ENCODE results near the gene VWA5B2. TPM values are rescaled to one million over a fixed set of nuclear protein-coding genes. Genes with fewer than 3 reads are reported as not detected.

The VWA5B2 gene
- 2.2 TPM for polyA plus RNA-seq (ENCODE audit: insufficient read length)
- long read RNA-seq, donor 1, result 0 reads
- long read RNA-seq, donor 2, partial matches to known transcripts, result 24 of 31 reads
- long read RNA-seq, donor 2, other reads (novel, unspliced or antisense), result 7 of 31 reads
- long read RNA-seq, donor 3, partial matches to known transcripts, result 28 of 37 reads
- long read RNA-seq, donor 3, other reads (novel, unspliced or antisense), result 9 of 37 reads
- long read RNA-seq, donor 4, result 0 reads
- long read RNA-seq, donor 5, result 0 reads
- long read RNA-seq, donor 6, partial matches to known transcripts, result 11 of 22 reads
- long read RNA-seq, donor 6, other reads (novel, unspliced or antisense), result 11 of 22 reads
- long read RNA-seq, donor 7, result 0 reads
- long read RNA-seq, donor 8, result 0 reads

GRCh38 chr3:184229394-184230080, at the start of gene VWA5B2:
Gene VWA5B2, plus strand, starts transcription at chr3:184229585. Its CDS starts 944 bp downstream, at chr3:184230529.
- peak; percentile 43 for DNase-seq

GRCh38 chr3:184180165-184180564, 49.2 kb upstream of the VWA5B2 start:
- no peak for DNase-seq

- no peak for DNase-seq
Measured at GRCh38 chr3:184181596-184181995, 47.8 kb upstream of the VWA5B2 start.

GRCh38 chr3:184183679-184184078, 45.7 kb upstream of the VWA5B2 start:
- DNase-seq, result no peak

- no peak for DNase-seq
Measured at GRCh38 chr3:184184546-184185230, 44.7 kb upstream of the VWA5B2 start.

GRCh38 chr3:184185461-184186183, 43.8 kb upstream of the VWA5B2 start:
- DNase-seq, result peak; percentile 99

GRCh38 chr3:184186184-184186901, 43.0 kb upstream of the VWA5B2 start, which contains the start of gene ABCF3:
Gene ABCF3, plus strand, starts transcription at chr3:184186199. Its CDS starts 9 bp downstream, at chr3:184186208.
- no peak for DNase-seq

GRCh38 chr3:184186902-184187207, 42.5 kb upstream of the VWA5B2 start:
- DNase-seq, result no peak

GRCh38 chr3:184188080-184188479, 41.3 kb upstream of the VWA5B2 start:
- no peak for DNase-seq

- DNase-seq, result no peak
Measured at GRCh38 chr3:184189421-184189820, 40.0 kb upstream of the VWA5B2 start.

GRCh38 chr3:184192889-184193288, 36.5 kb upstream of the VWA5B2 start:
- DNase-seq, result no peak

- no peak for DNase-seq
Measured at GRCh38 chr3:184193991-184194539, 35.3 kb upstream of the VWA5B2 start.

GRCh38 chr3:184196536-184196935, 32.8 kb upstream of the VWA5B2 start:
- no peak for DNase-seq

GRCh38 chr3:184198509-184198908, 30.9 kb upstream of the VWA5B2 start:
- DNase-seq, result no peak

- no peak for DNase-seq
Measured at GRCh38 chr3:184200825-184201224, 28.6 kb upstream of the VWA5B2 start.

GRCh38 chr3:184203526-184203925, 25.9 kb upstream of the VWA5B2 start:
- no peak for DNase-seq

- DNase-seq, result no peak
Measured at GRCh38 chr3:184209146-184209923, 20.1 kb upstream of the VWA5B2 start.

GRCh38 chr3:184211297-184211696, 18.1 kb upstream of the VWA5B2 start:
- DNase-seq, result no peak

- DNase-seq, result no peak
Measured at GRCh38 chr3:184211718-184212117, 17.7 kb upstream of the VWA5B2 start.

- no peak for DNase-seq
Measured at GRCh38 chr3:184218814-184219213, 10.6 kb upstream of the VWA5B2 start.

- no peak for DNase-seq
Measured at GRCh38 chr3:184222521-184222920, 6.9 kb upstream of the VWA5B2 start.
